SJCRH30 (cell line): ENCODE measurements around the gene CEACAM19. TPM values are rescaled to one million over a fixed set of nuclear protein-coding genes. Genes with fewer than 3 reads are reported as not detected.
"Not testable (repeated sequence)": the region's sequence is repeated elsewhere in the genome, so short reads cannot be mapped to it uniquely, and the experiment has no call there.

Experiments
- DNase-seq, 2 experiments: peaks; one replicate each; pipeline ENCODE4 v3.0.0-alpha.2; 2015 to 2020
- H3K27ac ChIP-seq: fragments of 250-450 bp; sonication (Bioruptor Pico); 2 replicates; pipeline ENCODE4 v1.5.1; 2020; ENCODE audit warnings: mild to moderate bottlenecking, moderate library complexity
- H3K27me3 ChIP-seq: fragments of 250-450 bp; sonication (Bioruptor Pico); 2 replicates; pipeline ENCODE4 v1.5.1; 2020; ENCODE audit warnings: mild to moderate bottlenecking, moderate library complexity
- H3K36me3 ChIP-seq: fragments of 250-450 bp; sonication (Bioruptor Pico); 2 replicates; pipeline ENCODE4 v1.5.1; 2020; ENCODE audit warnings: mild to moderate bottlenecking, moderate library complexity
- H3K4me1 ChIP-seq: fragments of 250-450 bp; sonication (Bioruptor Pico); 2 replicates; pipeline ENCODE4 v1.5.1; 2020; ENCODE audit warnings: mild to moderate bottlenecking, moderate library complexity
- H3K4me3 ChIP-seq: fragments of 250-450 bp; sonication (Bioruptor Pico); 2 replicates; pipeline ENCODE4 v1.5.1; 2020; ENCODE audit warnings: mild to moderate bottlenecking, moderate library complexity
- H3K9me3 ChIP-seq: fragments of 250-450 bp; sonication (Bioruptor Pico); replicated peaks from 2 replicates; pipeline ENCODE4 v1.5.1; 2020; ENCODE audit warnings: mild to moderate bottlenecking, moderate library complexity
- total RNA-seq: library from RNA; depleted of rRNA; stranded (reverse); fragments of >200 nt; shearing (Covaris generic); gene quantifications from 2 replicates; pipeline ENCODE4 v1.2.3, GENCODE V29; 2014; rRNA removed

The CEACAM19 gene, protein sequence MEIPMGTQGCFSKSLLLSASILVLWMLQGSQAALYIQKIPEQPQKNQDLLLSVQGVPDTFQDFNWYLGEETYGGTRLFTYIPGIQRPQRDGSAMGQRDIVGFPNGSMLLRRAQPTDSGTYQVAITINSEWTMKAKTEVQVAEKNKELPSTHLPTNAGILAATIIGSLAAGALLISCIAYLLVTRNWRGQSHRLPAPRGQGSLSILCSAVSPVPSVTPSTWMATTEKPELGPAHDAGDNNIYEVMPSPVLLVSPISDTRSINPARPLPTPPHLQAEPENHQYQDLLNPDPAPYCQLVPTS
- total RNA-seq: 2.4 and 2.5 TPM in 2 replicates

DNA sequence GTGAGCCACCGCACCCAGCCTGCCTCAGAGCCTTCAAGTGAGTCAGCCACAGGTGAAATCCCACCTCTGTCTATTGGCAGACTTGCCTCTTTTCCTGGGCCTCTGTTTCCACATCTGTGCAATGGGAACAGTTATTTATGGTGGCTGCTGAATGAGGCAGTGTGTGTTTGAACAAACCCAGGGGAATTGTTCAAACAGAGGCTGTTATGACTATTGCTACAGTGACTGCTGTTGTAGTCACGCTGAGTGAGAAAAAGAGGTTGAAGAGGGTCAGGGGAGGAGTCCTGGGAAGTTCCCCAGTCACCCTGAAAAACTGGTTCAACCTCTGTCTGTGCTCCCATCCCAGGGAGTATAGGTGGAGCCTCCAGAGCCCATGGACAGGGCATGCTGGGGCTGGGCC, at the start of gene CEACAM19:
Gene CEACAM19, plus strand, starts transcription at position 83 of the 400 bp plus-strand sequence. CDS start 450 bp downstream, outside the sequence.
- Histone ChIP-seq H3K36me3 (no peaks in the 10 kb centered on the region), H3K27me3 (no peaks in the 10 kb centered on the region), H3K9me3 (peaks cover 4% of the 10 kb centered on the region; the same call in 1 of the 2 replicates), H3K4me3 (no peak within 1 kb of the TSS), H3K27ac (no peak within 1 kb of the TSS), H3K4me1 (no peaks in the 10 kb centered on the region)
- DNase-seq: no peak

- Histone ChIP-seq H3K27me3 (no peaks in the 10 kb centered on the region), H3K4me1 (0 out of 2 replicates have a peak, but pooled peaks cover 4% of the 10 kb centered on the region), H3K36me3 (no peaks in the 10 kb centered on the region), H3K9me3 (no peaks in the 10 kb centered on the region), H3K4me3 (no peak overlapping the region), H3K27ac (no peak overlapping the region)
- DNase-seq: no peak
Observed at GRCh38 chr19:44623080-44623479, 48.2 kb upstream of the CEACAM19 start.

GRCh38 chr19:44623626-44624025, 47.7 kb upstream of the CEACAM19 start:
- H3K4me1 ChIP-seq: 0 out of 2 replicates have a peak, but pooled peaks cover 4% of the 10 kb centered on the region
- H3K4me3 ChIP-seq: no peak overlapping the region
- peak; percentile 23 to 34 for DNase-seq
- no peak overlapping the region for H3K27ac ChIP-seq
- no peaks in the 10 kb centered on the region for H3K36me3 ChIP-seq
- no peaks in the 10 kb centered on the region for H3K9me3 ChIP-seq
- H3K27me3 ChIP-seq: no peaks in the 10 kb centered on the region

DNA sequence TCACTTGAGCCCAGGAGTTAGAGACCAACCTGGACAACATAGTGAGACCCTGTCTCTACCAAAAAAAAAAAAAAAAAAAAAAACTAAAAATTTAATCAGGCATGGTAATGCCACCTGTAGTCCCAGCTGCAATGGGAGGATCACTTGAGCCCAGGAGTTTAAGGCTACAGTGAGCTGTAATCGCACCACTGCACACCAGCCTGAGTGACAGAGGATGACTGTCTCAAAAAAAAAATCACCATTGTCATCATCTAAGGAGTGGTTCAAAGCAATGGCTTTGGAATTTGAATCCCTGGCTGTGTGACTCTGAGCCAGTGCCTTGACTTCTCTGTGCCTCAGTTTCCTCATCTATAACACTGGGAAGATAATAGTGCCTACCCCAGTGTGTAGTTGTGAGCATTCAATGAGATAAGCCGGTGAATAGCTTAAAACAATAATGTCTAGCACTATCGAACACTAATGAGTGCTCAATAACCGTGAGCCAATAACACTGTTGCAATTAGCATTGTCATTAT, 46.4 kb upstream of the CEACAM19 start:
- Histone ChIP-seq H3K4me1 (0 out of 2 replicates have a peak, but pooled peaks cover 4% of the 10 kb centered on the region), H3K4me3 (no peak overlapping the region), H3K27ac (no peak overlapping the region), H3K36me3 (no peaks in the 10 kb centered on the region), H3K9me3 (no peaks in the 10 kb centered on the region), H3K27me3 (no peaks in the 10 kb centered on the region)
- DNase-seq: no peak

- not testable (repeated sequence) for H3K4me3 ChIP-seq, H3K4me1 ChIP-seq, H3K36me3 ChIP-seq, H3K9me3 ChIP-seq, H3K27me3 ChIP-seq
- H3K27ac ChIP-seq: peak overlapping the region; percentile 40
- peak; percentile 22 to 42 for DNase-seq
Observed at GRCh38 chr19:44625637-44626036, 45.6 kb upstream of the CEACAM19 start.

DNA sequence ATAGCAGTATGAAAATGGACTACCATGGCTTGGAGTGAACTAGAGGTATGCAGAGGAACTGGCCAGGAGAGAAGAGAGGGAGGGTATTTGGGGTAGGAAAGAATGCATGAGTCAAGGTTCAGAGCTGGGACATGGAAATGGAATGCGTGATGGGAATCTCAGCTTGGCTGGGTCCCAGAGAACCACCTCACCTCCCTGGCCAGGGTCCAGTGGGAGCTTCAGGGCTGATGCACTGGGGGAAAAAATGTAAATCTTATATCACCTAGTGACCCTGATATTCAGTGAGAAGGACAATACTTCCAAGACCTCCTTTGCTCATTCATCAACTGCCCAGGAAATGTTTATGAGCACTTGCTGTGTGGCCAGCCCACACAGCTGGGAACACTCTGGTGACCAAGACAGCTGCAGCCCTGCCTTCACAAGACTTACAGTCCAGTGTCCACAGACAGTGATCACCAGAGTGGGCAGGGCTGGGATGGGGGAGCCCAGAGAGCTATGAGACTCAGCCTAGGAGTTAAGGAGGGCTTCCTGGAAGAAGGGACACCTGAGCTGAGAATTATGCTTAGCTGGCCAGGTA, 45.1 kb upstream of the CEACAM19 start:
- H3K27me3 ChIP-seq: no peaks in the 10 kb centered on the region
- H3K27ac ChIP-seq: peak overlapping the region; percentile 40
- H3K9me3 ChIP-seq: no peaks in the 10 kb centered on the region
- no peaks in the 10 kb centered on the region for H3K36me3 ChIP-seq
- 0 out of 2 replicates have a peak, but pooled peaks cover 4% of the 10 kb centered on the region for H3K4me1 ChIP-seq
- H3K4me3 ChIP-seq: no peak overlapping the region
- DNase-seq: peak; percentile 39 to 56

DNA sequence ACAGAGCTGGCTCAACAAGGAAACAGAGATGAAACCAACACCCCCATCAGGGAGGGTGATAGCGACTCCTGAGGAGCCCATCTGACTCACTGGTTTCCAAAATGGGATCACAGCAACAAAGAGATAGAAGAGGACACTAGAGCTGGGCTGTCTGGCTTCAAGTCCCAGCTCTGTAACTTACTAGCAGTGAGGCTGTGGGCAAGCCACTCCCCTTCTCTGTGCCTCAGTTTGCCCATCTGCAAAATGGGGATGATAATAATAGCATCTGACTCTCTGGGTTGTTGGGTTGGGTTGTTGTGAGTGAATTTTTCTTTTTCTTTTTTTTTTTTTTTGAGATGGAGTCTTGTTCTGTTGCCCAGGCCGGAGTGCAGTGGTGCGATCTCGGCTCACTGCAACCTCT, 43.7 kb upstream of the CEACAM19 start:
- Histone ChIP-seq H3K9me3 (no peaks in the 10 kb centered on the region), H3K27ac (no peak overlapping the region), H3K4me1 (0 out of 2 replicates have a peak, but pooled peaks cover 4% of the 10 kb centered on the region), H3K36me3 (no peaks in the 10 kb centered on the region), H3K27me3 (no peaks in the 10 kb centered on the region), H3K4me3 (no peak overlapping the region)
- no peak for DNase-seq

DNA sequence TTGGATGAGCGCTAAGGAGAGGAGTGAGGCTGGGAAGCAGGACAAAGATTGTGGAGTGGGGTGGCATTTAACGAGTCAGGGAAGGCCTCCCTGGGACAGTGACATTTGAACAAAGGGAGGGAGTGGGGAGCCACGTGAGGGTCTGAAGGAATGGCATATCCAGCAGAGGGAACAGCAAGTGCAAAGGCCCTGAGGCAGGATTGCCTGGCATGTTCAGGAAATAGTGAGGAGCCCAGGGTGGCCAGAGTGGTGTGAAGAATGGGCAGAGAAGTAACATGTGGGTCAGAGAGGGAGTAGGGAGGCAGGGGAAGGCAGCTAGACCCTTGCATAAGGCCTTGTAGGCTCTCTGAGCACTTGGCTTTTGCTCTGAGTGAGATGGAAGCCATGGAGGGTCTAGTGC, 42.5 kb upstream of the CEACAM19 start:
- Histone ChIP-seq H3K27me3 (no peaks in the 10 kb centered on the region), H3K27ac (no peak overlapping the region), H3K4me1 (0 out of 2 replicates have a peak, but pooled peaks cover 4% of the 10 kb centered on the region), H3K4me3 (no peak overlapping the region), H3K36me3 (no peaks in the 10 kb centered on the region), H3K9me3 (no peaks in the 10 kb centered on the region)
- no peak for DNase-seq

- H3K9me3 ChIP-seq, H3K4me3 ChIP-seq, DNase-seq, H3K36me3 ChIP-seq, H3K27me3 ChIP-seq, H3K27ac ChIP-seq: not testable (repeated sequence)
- H3K4me1 ChIP-seq: peaks cover 14% of the 10 kb centered on the region
Observed at GRCh38 chr19:44631611-44632010, 39.7 kb upstream of the CEACAM19 start.

DNA sequence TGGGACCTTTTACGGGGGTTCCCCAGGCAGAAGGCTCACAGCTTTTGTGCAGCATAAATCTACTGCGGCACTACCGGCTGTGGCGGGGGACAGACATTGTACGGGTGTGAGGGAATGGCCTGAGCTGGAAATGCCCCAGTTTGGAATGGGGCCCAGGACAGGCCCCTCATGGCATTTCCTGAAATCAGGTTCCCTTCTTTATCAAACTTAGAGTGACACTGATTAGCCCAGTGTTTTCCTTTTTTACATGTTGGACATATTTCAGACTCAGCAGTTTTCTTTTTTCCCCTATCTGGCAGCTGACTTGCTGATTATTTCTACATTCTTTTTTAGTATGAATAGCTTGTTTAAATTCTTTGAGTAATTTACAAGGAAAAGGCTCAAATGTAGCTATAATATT, 37.2 kb upstream of the CEACAM19 start:
- H3K4me1 ChIP-seq: peaks cover 16% of the 10 kb centered on the region
- not testable (repeated sequence) for H3K36me3 ChIP-seq, H3K27me3 ChIP-seq, H3K9me3 ChIP-seq, DNase-seq, H3K27ac ChIP-seq, H3K4me3 ChIP-seq

DNA sequence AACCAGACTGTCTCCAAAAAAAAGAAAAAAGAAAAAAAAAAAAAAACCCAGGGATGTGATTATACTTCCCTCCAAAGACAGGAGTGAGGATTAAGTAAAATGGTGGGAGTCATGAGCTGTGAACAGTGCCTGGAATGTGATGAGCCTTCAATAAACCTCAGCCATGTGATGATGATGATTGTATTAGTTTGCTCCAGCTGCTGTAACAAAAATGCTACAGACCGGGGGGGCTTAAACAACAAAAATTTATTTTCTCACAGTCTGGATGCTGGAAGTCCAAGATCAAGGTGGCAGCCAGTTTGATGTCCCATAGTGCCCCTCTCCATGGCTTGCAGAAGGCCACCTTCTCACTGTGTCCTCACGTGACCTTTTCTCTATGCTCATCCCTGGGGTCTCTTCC, 36.5 kb upstream of the CEACAM19 start:
- no peaks in the 10 kb centered on the region for H3K36me3 ChIP-seq
- no peaks in the 10 kb centered on the region for H3K9me3 ChIP-seq
- peak overlapping the region; percentile 60; the same call in 1 of the 2 replicates for H3K27ac ChIP-seq
- no peaks in the 10 kb centered on the region for H3K27me3 ChIP-seq
- no peak overlapping the region for H3K4me3 ChIP-seq
- peaks cover 16% of the 10 kb centered on the region for H3K4me1 ChIP-seq
- DNase-seq: no peak

DNA sequence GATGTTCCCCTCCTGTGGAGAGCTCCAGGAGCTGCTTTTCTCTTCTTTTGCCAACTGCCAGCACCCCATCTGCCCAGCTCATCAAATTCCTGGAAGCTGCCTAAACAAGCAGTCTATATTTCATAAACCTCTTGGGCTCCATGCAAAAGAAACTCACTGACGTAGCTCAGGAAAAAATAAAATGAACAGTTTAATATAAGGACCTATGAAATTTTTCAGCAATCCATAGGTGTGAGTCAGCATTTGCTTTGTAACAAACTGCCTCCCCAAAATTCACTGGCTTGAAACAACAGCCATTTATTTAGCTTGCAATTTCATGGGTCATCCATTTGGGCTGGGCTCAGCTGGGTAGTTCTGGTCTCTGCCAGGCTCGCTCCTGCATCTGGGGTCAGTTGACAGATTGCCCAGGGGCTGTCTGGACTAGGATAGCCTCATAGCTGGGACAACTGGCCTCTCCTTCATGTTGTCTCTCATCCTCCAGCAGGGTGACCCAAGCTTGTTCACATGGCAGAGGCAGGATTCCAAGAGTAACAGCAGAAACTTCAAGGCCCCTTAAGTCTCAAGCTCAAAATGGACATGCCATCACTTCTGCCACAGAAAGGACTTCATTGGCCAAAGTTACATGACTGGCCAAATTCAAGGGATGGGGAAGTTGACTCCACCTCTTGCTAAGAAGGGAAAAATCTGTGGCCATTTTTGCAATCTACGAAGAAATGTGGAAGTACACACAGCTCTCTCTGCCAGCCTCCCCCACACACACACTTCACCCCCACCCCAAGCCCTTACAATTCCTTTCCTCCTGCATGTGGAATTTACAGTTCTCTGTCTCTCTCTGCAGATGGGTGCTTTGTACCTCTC, 35.5 kb upstream of the CEACAM19 start:
- peak; percentile 60 to 71 for DNase-seq
- Histone ChIP-seq H3K9me3 (no peaks in the 10 kb centered on the region), H3K4me1 (peaks cover 19% of the 10 kb centered on the region), H3K27me3 (no peaks in the 10 kb centered on the region), H3K27ac (peak overlapping the region; percentile 60), H3K36me3 (no peaks in the 10 kb centered on the region), H3K4me3 (no peak overlapping the region)

DNA sequence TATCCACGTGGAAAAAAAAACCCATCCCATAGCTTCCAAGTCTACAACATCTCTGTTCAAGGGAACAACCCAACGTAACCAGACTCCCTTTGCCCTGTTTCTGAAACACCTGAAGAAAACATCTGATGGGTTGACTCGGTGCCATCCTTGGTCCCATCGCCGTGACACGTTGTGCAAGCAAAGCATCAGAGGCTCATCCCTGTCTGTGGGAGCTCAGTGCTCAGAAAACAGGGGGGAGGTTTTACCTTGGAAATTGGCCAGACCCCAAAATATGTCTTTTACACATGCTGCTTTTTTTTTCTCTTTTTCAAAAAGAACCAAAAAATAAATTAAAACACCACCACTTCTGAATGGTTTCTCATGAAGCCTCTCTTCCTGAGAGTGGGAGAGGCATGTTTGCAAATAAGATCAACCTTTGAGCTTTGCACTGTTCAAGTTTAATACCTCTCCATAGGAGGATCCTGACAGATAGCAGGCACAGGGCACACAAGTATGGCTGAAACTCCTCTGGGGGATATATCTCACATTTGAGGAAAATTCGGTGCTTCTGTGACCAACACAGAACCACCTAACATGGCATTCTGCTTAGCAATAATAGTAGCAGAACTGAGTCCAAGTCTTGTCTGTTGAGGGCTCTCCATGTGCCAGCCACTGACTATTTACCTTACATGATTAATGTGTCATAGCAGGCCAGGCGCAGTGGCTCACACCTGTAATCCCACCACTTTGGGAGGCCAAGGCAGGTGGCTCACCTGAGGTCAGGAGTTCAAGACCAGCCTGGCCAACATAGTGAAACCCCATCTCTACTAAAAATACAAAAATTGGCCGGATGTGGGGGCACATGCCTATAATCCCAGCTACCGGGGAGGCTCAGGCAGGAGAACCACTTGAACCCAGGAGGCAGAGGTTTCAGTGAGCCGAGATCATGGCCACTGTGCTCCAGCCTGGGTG, 34.6 kb upstream of the CEACAM19 start:
- no peaks in the 10 kb centered on the region for H3K27me3 ChIP-seq
- DNase-seq: no peak
- H3K36me3 ChIP-seq: no peaks in the 10 kb centered on the region
- H3K4me3 ChIP-seq: no peak overlapping the region
- H3K27ac ChIP-seq: peak overlapping the region; percentile 60
- no peaks in the 10 kb centered on the region for H3K9me3 ChIP-seq
- H3K4me1 ChIP-seq: peaks cover 19% of the 10 kb centered on the region

DNA sequence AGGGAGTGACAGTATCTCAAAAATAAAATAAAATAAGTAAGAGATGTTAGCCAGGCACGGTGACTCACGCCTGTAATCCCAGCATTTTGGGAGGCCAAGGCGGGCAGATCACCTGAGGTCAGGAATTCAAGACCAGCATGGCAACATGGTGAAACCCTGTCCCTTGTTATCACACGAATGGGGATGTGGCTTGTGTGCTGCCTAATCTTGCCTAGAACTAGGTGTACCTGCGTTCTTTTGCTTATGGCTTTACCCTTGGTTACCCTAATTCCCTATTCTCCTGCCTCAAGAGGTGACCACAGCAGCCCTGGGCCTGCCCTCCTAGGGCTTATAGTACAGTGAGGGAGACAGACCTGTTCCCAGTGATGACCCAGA, 33.9 kb upstream of the CEACAM19 start:
- Histone ChIP-seq H3K4me3 (no peak overlapping the region), H3K27me3 (no peaks in the 10 kb centered on the region), H3K36me3 (no peaks in the 10 kb centered on the region), H3K9me3 (no peaks in the 10 kb centered on the region), H3K27ac (no peak overlapping the region), H3K4me1 (peaks cover 19% of the 10 kb centered on the region)
- DNase-seq: no peak
